NCI-H2029 treated with DMSO at 0.1 percent for 48 hours (cell line): ENCODE data around the gene KIF1A.

Experiments used
- DNase-seq: peaks from one replicate; lab custom pipeline; 2025; lab: John Stamatoyannopoulos, UW

Gene KIF1A

GRCh38 chr2:240767341-240767740, 52.7 kb downstream of the KIF1A start:
- DNase-seq: no peak

GRCh38 chr2:240766072-240766471, 53.9 kb downstream of the KIF1A start:
- DNase-seq: no peak

DNA sequence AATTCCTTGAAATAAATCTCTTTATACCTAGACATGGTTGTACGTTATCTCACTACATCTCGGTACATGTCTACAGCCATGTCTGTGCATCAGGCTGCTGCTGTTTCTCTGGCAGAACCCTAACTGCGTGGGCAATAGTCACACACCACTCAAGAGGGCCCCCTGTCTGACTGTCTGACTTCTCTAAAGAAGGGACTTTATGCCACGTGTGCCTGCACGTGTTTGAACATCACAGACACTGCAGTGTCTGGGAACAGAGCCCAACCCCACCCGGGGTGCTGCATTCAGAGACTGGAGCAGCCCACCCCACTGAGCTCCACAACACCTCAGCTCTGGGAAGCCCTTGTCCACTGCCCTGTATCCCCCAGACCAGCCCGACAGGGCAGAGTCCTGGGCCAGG, 55.0 kb downstream of the KIF1A start:
- no peak for DNase-seq

DNA sequence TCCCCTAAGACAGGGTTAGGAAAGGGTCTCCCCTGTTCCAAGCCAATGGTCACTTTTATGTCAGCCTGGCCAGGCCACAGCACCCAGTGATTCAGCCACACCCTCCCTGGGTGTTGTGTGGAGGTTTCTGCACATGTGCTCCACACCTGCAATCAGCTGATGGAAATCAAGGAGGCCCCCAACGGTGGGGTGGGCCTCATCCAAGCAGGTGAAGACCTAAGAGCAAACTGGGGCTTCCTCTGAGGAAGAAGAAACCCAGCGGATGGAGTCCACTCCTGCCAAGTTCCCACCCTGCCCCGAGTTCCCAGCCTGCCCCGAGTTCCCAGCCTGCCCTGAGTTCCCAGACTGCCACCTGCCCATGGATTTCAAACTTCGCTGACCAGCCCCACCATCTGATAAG, 55.4 kb downstream of the KIF1A start:
- DNase-seq: no peak

GRCh38 chr2:240762971-240763370, 57.0 kb downstream of the KIF1A start:
- DNase-seq: no peak

GRCh38 chr2:240762249-240762648, 57.8 kb downstream of the KIF1A start:
- DNase-seq: no peak

- no peak for DNase-seq
These were observed 59.3 kb downstream of the KIF1A start for GRCh38 chr2:240760576-240761246.

GRCh38 chr2:240760121-240760520, 59.9 kb downstream of the KIF1A start:
- no peak for DNase-seq

- DNase-seq: no peak
These were observed 60.6 kb downstream of the KIF1A start for GRCh38 chr2:240759459-240759858.

DNA sequence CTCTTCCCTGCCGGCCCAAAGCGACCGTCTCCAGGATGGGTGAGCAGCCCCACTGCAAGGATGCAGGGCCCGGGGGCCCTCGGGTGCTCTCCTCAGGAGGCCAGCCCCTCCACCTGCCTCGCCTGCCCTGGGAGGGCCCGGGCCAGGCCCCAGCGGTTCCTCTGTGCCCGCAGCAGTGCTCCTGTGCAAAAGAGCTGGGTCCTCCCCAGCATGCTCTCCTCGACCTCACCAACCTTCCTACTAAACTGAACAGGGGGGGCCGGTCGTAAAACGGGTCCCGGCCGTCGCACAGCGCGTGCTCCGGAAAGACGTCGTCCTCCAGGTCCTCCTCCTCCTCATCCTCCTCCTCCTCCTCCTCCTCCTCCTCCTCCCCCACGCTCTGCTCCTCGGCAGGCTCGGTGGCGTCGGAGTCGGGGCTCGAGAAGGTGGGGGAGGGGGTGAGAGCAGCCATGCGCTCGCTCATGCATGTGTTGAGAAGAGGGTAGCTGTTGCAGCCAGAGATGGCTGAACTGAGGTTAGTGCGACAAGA, 62.9 kb downstream of the KIF1A start:
- no peak for DNase-seq

- DNase-seq: no peak
These were observed 67.8 kb downstream of the KIF1A start for GRCh38 chr2:240752209-240752608.

DNA sequence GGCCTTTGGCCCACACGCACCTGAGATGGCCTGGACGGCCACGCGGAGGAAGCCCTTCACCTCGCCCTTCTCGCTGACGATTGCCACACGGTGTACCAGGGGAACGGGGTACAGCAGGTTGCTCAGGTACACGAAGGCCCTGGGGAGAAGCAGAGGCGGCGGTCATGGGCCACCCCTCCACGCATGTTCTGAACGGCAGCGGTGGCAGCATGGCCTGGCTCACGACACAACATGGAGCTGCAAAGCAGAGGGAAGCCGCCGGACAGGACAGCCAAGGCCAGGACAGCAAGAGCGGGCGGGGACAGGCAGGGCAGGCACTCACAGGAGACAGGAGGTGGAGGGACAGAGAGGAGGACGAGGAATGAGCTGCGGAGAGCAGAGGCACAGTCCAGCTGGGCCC, 69.6 kb downstream of the KIF1A start:
- DNase-seq: no peak

DNA sequence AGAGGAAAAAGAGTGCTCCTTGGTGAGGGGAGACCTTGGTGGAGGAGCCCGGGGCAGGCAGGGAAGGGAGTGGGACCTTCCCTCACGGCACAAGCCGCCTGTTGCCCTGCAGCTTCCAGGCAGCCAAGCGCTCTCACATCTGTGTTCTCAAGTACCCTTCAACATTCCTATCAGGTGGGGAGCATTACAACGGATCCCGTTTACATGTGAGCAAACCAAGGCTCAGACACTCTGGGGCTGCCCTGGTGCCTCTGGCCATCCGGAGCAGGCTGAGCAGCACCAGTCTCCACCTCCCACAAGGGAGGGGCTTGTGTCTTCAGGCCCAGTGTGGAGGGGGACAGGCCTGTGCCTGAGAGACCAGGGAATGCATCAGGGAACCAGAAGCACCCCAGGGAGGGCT, 70.5 kb downstream of the KIF1A start:
- no peak for DNase-seq

DNA sequence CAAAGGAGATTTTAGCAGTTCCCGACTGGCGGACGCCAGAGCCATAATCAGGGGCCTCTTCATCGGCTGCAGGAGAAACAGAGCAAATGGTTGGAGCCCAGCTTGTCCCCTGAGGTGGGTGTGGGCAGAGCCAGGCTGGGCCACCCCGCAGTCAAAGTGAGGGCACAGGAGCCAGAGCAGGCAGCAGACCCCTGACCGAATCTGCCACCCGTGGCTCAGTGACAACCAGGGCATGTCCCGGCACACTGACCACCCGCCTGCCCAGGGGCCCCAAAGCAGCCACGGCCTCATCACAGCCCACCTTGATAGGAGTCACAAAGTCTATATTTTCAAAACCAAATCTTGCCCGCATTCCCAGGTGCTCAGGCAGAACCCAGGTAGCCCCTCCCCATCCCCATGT, 72.8 kb downstream of the KIF1A start:
- DNase-seq: no peak

- no peak for DNase-seq
These were observed 73.3 kb downstream of the KIF1A start for GRCh38 chr2:240746671-240747070.

GRCh38 chr2:240745962-240746361, 74.1 kb downstream of the KIF1A start:
- DNase-seq: no peak

DNA sequence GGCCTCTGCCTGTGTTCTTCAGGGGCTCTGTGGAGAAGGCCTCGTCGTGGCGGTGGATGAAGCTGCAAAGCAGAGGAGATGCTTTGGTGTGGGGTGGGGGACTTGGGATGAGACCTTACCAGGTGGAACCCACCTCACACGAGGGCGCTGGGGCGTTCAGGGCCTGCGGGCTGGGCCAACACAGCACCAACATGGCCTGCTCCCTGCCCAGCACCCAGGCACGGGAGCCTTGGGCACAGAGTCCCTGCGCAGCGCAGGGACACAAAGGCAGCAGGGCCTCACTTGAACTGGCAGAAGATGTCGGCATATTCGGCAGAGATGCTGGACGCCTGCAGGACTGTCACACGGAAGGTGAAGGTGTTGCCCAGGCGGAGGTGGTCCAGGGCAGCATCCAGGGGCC, 74.6 kb downstream of the KIF1A start:
- no peak for DNase-seq

- no peak for DNase-seq
These were observed 77.4 kb downstream of the KIF1A start for GRCh38 chr2:240742602-240743095.

DNA sequence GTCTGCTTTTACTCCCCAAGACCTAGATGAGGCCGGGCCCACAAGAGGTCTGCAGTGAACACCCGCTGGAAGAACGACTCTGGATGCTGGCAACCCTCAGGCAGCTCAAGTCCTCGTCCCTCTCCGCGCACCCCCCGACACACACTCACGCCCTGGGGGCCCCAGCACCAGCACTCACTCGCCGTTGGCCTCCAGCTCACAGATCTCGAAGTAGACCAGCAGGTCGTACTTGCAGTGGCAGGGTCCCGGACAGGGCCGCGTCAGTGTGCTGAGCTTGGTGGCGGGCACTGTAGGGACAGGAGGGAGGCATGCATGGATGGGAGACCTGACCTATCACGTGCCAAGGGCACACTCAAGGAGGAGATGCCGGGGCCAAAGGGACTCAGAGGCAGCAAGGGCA, 78.9 kb downstream of the KIF1A start:
- DNase-seq: no peak

DNA sequence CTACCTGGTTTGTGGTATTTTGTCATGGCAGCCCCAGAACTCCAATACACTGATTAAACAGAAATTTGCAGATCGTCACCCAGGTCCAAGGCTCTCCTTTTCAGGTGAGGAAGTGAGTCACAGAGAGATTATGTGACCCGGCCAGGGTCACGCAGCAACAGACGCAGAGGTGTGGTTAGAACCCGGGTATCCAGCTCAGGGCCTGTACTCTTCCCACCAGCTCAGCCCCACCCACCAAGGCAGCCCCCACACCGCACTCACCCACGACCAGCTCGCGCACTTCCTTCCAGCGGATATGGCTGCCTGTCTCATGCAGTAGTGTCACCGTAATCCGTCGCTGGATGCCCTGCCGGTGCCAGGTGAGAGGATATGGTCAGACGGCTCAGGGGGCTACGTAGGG, 80.2 kb downstream of the KIF1A start:
- DNase-seq: no peak

GRCh38 chr2:240737958-240738357, 82.1 kb downstream of the KIF1A start:
- no peak for DNase-seq

DNA sequence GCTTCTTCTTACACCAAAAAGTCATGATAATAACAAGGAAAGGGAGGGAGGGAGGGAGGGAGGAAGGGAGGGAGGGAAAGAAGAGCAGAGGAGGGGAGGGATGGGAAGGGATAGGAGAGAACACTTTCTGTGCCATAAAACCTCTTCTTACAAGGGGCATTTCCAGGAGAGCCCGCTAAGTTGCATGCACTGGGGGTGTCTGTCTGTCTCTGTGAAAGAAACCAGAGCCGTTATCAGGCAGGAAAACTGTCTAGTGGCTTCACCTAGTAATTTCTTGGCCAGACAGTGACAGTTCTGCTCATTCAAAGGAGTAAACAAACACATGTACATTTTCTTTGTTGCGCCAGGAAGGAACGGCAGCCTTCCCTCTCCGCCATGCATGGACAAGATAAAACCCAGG, 82.5 kb downstream of the KIF1A start:
- no peak for DNase-seq

- no peak for DNase-seq
These were observed 83.5 kb downstream of the KIF1A start for GRCh38 chr2:240736281-240737250.
